GM12878 (cell line): Measurements from ENCODE around the gene MGARP. TPM values are rescaled to one million over a fixed set of nuclear protein-coding genes. Genes with fewer than 3 reads are reported as not detected.
A peak's percentile ranks its signal among the peaks of the same experiment; 100 is the strongest.

Source experiments
- ASH2L ChIP-seq: fragments of 300-600, 200-600 bp; sonication (generic); IDR thresholded peaks from 2 replicates; pipeline ENCODE4 v1.6.1; 2017; ENCODE audit warnings: low read depth, mild to moderate bottlenecking, borderline replicate concordance
- CHD2 ChIP-seq: IDR thresholded peaks from 2 replicates; pipeline ENCODE4 v1.6.1; 2011; ENCODE audit warnings: low read depth, low read length, improper control_type of control experiment, borderline replicate concordance
- ETV6 ChIP-seq, 2 experiments: fragments of 450-650 bp in 1 of 2; IDR thresholded peaks in 1 of 2; conservative IDR thresholded peaks in 1 of 2; 2 replicates each; pipeline ENCODE4 v1.6.1; 2014; ENCODE audit warnings: antibody characterized with exemption in 1 of 2, borderline replicate concordance in 1 of 2, low read depth in 1 of 2, mild to moderate bottlenecking in 1 of 2, moderate library complexity in 1 of 2
- GATAD2B ChIP-seq: fragments of 450-650 bp; conservative IDR thresholded peaks from 2 replicates; pipeline ENCODE4 v1.6.1; 2017; ENCODE audit warnings: low read depth, mild to moderate bottlenecking, moderate library complexity
- HDAC2 ChIP-seq: fragments of 200-600 bp; sonication (generic); IDR thresholded peaks from 2 replicates; pipeline ENCODE4 v1.6.1; 2017
- IKZF2 ChIP-seq, 2 experiments: fragments of 450-650 bp; IDR thresholded peaks; 2 replicates each; pipeline ENCODE4 v1.6.1; 2017; ENCODE audit warnings: mild to moderate bottlenecking in 2 of 2, moderate library complexity in 2 of 2
- MEF2A ChIP-seq: IDR thresholded peaks from 2 replicates; pipeline ENCODE4 v1.6.1; 2011; ENCODE audit warnings: low read depth, mild to moderate bottlenecking, low read length, moderate library complexity; ENCODE audit not compliant: insufficient read depth
- MYB ChIP-seq: fragments of 150-350 bp; IDR thresholded peaks from 2 replicates; pipeline ENCODE4 v1.6.1; 2014; ENCODE audit warnings: mild to moderate bottlenecking, low read depth, low read length, borderline replicate concordance
- POU2F2 ChIP-seq: IDR thresholded peaks from 3 replicates; pipeline ENCODE4 v1.6.1; 2011; ENCODE audit warnings: low read depth, mild to moderate bottlenecking, low read length, borderline replicate concordance
- RBBP5 ChIP-seq: fragments of 200-600 bp; sonication (generic); conservative IDR thresholded peaks from 2 replicates; pipeline ENCODE4 v1.6.1; 2016
- TBL1XR1 ChIP-seq: IDR thresholded peaks from 2 replicates; pipeline ENCODE4 v1.6.1; 2012; ENCODE audit warnings: low read depth, low read length, improper control_type of control experiment
- ZNF207 ChIP-seq: fragments of 450-650 bp; IDR thresholded peaks from 2 replicates; pipeline ENCODE4 v1.6.1; 2014; ENCODE audit warnings: antibody characterized with exemption, mild to moderate bottlenecking, borderline replicate concordance
- polyA plus RNA-seq, 11 experiments: library from polyadenylated mRNA; depleted of rRNA in 4 of 11; unstranded in 6 of 11; stranded (reverse) in 5 of 11; fragments of >200 nt; fragmentation: Nextera tagmentation in 4 of 11; fragmentation: Illumina TruSeq in 1 of 11; extraction: Ambion mirVana in 4 of 11; extraction: Trizol in 1 of 11; gene quantifications; 1 replicate in 1 of 11; 2 replicates in 10 of 11; pipeline versions ENCODE4 v1.2.1 to v1.2.3, GENCODE V29; 2011 to 2016; ENCODE audit warnings: inconsistent platforms in 2 of 11, missing spikeins in 2 of 11, low read depth in 1 of 11
- total RNA-seq, 4 experiments: library from RNA; depleted of rRNA in 3 of 4; stranded (reverse); fragments of >200 nt in 3 of 4; fragmentation: Illumina TruSeq in 1 of 4; extraction: Trizol in 1 of 4; gene quantifications; 2 replicates each; pipeline versions ENCODE4 v1.2.1 to v1.2.3, GENCODE V29; 2013 to 2021
- TF ChIP-seq, protein P1 (sequence below): fragments of 450-650 bp; IDR thresholded peaks from 2 replicates; pipeline ENCODE4 v1.6.1; 2017; ENCODE audit warnings: antibody characterized with exemption, mild to moderate bottlenecking, moderate library complexity
- TF ChIP-seq, protein P2 (sequence below): IDR thresholded peaks from 2 replicates; pipeline ENCODE4 v1.6.1; 2012; ENCODE audit warnings: mild to moderate bottlenecking, low read depth, low read length
- TF ChIP-seq, protein P3 (sequence below): fragments of 450-650 bp; IDR thresholded peaks from 2 replicates; pipeline ENCODE4 v1.6.1; 2017; ENCODE audit warnings: mild to moderate bottlenecking, moderate library complexity
- TF ChIP-seq, protein P4 (sequence below): fragments of 450-650 bp; IDR thresholded peaks from 2 replicates; pipeline ENCODE4 v1.6.1; 2016; ENCODE audit warnings: mild to moderate bottlenecking

MGARP gene
- total and polyA plus RNA-seq, 10 of the 15 experiments (the other 5 are each of a cell fraction or from before 2014, with no cell fraction given), result 0.04 to 0.23 (median 0.08) TPM; not detected in 7

DNA sequence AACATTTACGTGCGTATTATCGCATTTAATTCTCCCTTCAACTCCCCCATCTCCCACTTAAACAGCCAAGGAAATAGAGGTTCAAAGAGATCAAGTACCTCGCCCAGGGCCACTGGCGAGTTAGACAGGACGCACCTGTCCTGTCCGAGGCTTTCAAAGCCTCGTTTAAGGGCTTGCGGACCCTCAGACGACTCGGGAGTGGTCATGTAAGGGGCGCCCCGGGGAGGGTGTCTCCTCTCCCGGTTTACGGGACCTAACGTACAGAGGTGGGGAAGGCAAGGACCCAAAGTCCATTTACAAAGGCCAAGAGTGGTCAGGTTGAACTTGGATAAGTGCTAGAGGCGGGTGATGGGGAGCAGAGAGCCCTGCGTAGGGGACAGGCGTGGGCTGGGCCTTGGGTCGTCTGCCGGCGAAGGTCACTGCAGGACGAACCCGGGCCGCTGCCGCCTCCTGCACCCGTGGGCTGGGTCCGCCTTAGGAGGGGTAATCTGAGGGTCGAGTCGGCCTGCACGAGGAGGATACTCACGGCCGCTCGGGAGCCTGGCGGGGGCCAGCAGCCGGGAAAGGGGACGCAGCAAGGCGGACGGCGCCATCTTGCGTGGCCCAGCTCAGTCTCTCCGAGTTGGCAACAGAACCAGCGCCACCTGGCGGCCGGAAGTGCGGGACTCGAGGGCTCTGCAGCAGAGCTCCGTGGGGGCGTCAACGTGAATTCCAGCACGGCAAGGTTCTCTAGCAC lies 15.3 kb upstream of the MGARP start (continued):
- TF ChIP-seq, protein P1, sequence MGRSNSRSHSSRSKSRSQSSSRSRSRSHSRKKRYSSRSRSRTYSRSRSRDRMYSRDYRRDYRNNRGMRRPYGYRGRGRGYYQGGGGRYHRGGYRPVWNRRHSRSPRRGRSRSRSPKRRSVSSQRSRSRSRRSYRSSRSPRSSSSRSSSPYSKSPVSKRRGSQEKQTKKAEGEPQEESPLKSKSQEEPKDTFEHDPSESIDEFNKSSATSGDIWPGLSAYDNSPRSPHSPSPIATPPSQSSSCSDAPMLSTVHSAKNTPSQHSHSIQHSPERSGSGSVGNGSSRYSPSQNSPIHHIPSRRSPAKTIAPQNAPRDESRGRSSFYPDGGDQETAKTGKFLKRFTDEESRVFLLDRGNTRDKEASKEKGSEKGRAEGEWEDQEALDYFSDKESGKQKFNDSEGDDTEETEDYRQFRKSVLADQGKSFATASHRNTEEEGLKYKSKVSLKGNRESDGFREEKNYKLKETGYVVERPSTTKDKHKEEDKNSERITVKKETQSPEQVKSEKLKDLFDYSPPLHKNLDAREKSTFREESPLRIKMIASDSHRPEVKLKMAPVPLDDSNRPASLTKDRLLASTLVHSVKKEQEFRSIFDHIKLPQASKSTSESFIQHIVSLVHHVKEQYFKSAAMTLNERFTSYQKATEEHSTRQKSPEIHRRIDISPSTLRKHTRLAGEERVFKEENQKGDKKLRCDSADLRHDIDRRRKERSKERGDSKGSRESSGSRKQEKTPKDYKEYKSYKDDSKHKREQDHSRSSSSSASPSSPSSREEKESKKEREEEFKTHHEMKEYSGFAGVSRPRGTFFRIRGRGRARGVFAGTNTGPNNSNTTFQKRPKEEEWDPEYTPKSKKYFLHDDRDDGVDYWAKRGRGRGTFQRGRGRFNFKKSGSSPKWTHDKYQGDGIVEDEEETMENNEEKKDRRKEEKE, result no peak
- no peak for TF ChIP-seq HDAC2
- no peak for TF ChIP-seq ASH2L
- peak; percentile 29 to 47; a peak in 2 of 4 replicates for TF ChIP-seq IKZF2 (IDR thresholded peaks at IDR 0.05)
- 0 out of 2 replicates have a peak, but pooled peaks have one; percentile 26 for TF ChIP-seq MEF2A
- TF ChIP-seq, protein P2, sequence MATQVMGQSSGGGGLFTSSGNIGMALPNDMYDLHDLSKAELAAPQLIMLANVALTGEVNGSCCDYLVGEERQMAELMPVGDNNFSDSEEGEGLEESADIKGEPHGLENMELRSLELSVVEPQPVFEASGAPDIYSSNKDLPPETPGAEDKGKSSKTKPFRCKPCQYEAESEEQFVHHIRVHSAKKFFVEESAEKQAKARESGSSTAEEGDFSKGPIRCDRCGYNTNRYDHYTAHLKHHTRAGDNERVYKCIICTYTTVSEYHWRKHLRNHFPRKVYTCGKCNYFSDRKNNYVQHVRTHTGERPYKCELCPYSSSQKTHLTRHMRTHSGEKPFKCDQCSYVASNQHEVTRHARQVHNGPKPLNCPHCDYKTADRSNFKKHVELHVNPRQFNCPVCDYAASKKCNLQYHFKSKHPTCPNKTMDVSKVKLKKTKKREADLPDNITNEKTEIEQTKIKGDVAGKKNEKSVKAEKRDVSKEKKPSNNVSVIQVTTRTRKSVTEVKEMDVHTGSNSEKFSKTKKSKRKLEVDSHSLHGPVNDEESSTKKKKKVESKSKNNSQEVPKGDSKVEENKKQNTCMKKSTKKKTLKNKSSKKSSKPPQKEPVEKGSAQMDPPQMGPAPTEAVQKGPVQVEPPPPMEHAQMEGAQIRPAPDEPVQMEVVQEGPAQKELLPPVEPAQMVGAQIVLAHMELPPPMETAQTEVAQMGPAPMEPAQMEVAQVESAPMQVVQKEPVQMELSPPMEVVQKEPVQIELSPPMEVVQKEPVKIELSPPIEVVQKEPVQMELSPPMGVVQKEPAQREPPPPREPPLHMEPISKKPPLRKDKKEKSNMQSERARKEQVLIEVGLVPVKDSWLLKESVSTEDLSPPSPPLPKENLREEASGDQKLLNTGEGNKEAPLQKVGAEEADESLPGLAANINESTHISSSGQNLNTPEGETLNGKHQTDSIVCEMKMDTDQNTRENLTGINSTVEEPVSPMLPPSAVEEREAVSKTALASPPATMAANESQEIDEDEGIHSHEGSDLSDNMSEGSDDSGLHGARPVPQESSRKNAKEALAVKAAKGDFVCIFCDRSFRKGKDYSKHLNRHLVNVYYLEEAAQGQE, result 0 out of 2 replicates have a peak, but pooled peaks have one; percentile 40
- no peak for TF ChIP-seq CHD2
- TF ChIP-seq ZNF207, result no peak; the same call in 1 of the 2 replicates
- no peak; the same call in 1 of the 2 replicates for TF ChIP-seq TBL1XR1
- no peak for TF ChIP-seq RBBP5
- TF ChIP-seq MYB, result no peak
- TF ChIP-seq, protein P3, sequence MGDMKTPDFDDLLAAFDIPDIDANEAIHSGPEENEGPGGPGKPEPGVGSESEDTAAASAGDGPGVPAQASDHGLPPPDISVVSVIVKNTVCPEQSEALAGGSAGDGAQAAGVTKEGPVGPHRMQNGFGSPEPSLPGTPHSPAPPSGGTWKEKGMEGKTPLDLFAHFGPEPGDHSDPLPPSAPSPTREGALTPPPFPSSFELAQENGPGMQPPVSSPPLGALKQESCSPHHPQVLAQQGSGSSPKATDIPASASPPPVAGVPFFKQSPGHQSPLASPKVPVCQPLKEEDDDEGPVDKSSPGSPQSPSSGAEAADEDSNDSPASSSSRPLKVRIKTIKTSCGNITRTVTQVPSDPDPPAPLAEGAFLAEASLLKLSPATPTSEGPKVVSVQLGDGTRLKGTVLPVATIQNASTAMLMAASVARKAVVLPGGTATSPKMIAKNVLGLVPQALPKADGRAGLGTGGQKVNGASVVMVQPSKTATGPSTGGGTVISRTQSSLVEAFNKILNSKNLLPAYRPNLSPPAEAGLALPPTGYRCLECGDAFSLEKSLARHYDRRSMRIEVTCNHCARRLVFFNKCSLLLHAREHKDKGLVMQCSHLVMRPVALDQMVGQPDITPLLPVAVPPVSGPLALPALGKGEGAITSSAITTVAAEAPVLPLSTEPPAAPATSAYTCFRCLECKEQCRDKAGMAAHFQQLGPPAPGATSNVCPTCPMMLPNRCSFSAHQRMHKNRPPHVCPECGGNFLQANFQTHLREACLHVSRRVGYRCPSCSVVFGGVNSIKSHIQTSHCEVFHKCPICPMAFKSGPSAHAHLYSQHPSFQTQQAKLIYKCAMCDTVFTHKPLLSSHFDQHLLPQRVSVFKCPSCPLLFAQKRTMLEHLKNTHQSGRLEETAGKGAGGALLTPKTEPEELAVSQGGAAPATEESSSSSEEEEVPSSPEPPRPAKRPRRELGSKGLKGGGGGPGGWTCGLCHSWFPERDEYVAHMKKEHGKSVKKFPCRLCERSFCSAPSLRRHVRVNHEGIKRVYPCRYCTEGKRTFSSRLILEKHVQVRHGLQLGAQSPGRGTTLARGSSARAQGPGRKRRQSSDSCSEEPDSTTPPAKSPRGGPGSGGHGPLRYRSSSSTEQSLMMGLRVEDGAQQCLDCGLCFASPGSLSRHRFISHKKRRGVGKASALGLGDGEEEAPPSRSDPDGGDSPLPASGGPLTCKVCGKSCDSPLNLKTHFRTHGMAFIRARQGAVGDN, result no peak; the same call in 1 of the 2 replicates
- peak; percentile 60; the same call in 2 of the 3 replicates for TF ChIP-seq POU2F2
- TF ChIP-seq GATAD2B, result no peak; the same call in none of the 2 replicates
- TF ChIP-seq, protein P4, sequence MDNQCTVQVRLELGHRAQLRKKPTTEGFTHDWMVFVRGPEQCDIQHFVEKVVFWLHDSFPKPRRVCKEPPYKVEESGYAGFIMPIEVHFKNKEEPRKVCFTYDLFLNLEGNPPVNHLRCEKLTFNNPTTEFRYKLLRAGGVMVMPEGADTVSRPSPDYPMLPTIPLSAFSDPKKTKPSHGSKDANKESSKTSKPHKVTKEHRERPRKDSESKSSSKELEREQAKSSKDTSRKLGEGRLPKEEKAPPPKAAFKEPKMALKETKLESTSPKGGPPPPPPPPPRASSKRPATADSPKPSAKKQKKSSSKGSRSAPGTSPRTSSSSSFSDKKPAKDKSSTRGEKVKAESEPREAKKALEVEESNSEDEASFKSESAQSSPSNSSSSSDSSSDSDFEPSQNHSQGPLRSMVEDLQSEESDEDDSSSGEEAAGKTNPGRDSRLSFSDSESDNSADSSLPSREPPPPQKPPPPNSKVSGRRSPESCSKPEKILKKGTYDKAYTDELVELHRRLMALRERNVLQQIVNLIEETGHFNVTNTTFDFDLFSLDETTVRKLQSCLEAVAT, result peak; percentile 14; the same call in 1 of the 2 replicates
- TF ChIP-seq ETV6 (conservative IDR thresholded peaks at IDR 0.05 in 1 of 2, IDR thresholded peaks at IDR 0.05 in 1 of 2; ENCODE audit: borderline replicate concordance in 1 of 2, low read depth in 1 of 2), result peak in 1 of 2 experiments; percentile 18; a peak in 1 of 4 replicates
